NCI-H146 (cell line): ENCODE data around the gene AADAT.
"Not testable (repeated sequence)": the region's sequence is repeated elsewhere in the genome, so short reads cannot be mapped to it uniquely, and the experiment has no call there.

Source experiments
- DNase-seq: peaks from one replicate; lab custom pipeline; 2025; lab: John Stamatoyannopoulos, UW

Gene AADAT

GRCh38 chr4:170090352-170091052 lies 746 bp upstream of the AADAT start:
- no peak for DNase-seq

- peak; percentile 57 for DNase-seq
These were observed 485 bp downstream of the AADAT start for GRCh38 chr4:170089274-170089667.

GRCh38 chr4:170088716-170089115 lies 1.0 kb downstream of the AADAT start:
- peak; percentile 17 for DNase-seq

- no peak for DNase-seq
These were observed 2.5 kb downstream of the AADAT start for GRCh38 chr4:170087163-170087700.

GRCh38 chr4:170083541-170083940 lies 6.2 kb downstream of the AADAT start:
- DNase-seq, result no peak

GRCh38 chr4:170080496-170080895 lies 9.3 kb downstream of the AADAT start:
- no peak for DNase-seq

- no peak for DNase-seq
These were observed 9.8 kb downstream of the AADAT start for GRCh38 chr4:170079981-170080380.

- no peak for DNase-seq
These were observed 18.6 kb downstream of the AADAT start for GRCh38 chr4:170071196-170071595.

GRCh38 chr4:170068438-170069128 lies 21.2 kb downstream of the AADAT start:
- no peak for DNase-seq

- no peak for DNase-seq
These were observed 30.3 kb downstream of the AADAT start for GRCh38 chr4:170059421-170059820.

- DNase-seq, result no peak
These were observed 30.9 kb downstream of the AADAT start for GRCh38 chr4:170058826-170059225.

GRCh38 chr4:170057866-170058265 lies 31.9 kb downstream of the AADAT start:
- DNase-seq, result no peak

GRCh38 chr4:170052919-170053318 lies 36.8 kb downstream of the AADAT start:
- DNase-seq, result no peak

GRCh38 chr4:170051402-170051801 lies 38.4 kb downstream of the AADAT start:
- no peak for DNase-seq

- DNase-seq, result no peak
These were observed 40.0 kb downstream of the AADAT start for GRCh38 chr4:170049766-170050165.

GRCh38 chr4:170047771-170048354 lies 41.9 kb downstream of the AADAT start:
- DNase-seq, result peak; percentile 31

GRCh38 chr4:170046156-170046555 lies 43.6 kb downstream of the AADAT start:
- DNase-seq, result not testable (repeated sequence)

- no peak for DNase-seq
These were observed 49.6 kb downstream of the AADAT start for GRCh38 chr4:170040031-170040680.

- no peak for DNase-seq
These were observed 51.0 kb downstream of the AADAT start for GRCh38 chr4:170038769-170039168.

GRCh38 chr4:170038232-170038631 lies 51.5 kb downstream of the AADAT start:
- DNase-seq, result no peak

- DNase-seq, result no peak
These were observed 52.3 kb downstream of the AADAT start for GRCh38 chr4:170037481-170037880.

- DNase-seq, result no peak
These were observed 53.9 kb downstream of the AADAT start for GRCh38 chr4:170035845-170036244.

GRCh38 chr4:170035231-170035630 lies 54.5 kb downstream of the AADAT start:
- no peak for DNase-seq
